Ascending aorta (tissue), 2 donors: ENCODE results near the gene DACH1. TPM values are rescaled to one million over a fixed set of nuclear protein-coding genes. Genes with fewer than 3 reads are reported as not detected.

ENCODE experiments used
- DNase-seq, 2 donors: peaks; one replicate each; pipeline ENCODE4 v3.0.0-alpha.2; 2019; ENCODE audit warnings: low spot score in 2 of 2
- H3K27ac ChIP-seq, 2 donors: fragments of 200-600 bp; sonication (generic); one replicate each; pipeline ENCODE4 v1.5.1; 2016 to 2017; ENCODE audit warnings: mild to moderate bottlenecking in 1 of 2
- H3K27me3 ChIP-seq: fragments of 200-600 bp; sonication (generic); one replicate; pipeline ENCODE4 v1.5.1; 2017
- H3K36me3 ChIP-seq, 2 donors: fragments of 200-600 bp; sonication (generic); one replicate each; pipeline ENCODE4 v1.5.1; 2016
- H3K4me1 ChIP-seq, 2 donors: fragments of 200-600 bp; sonication (generic); one replicate each; pipeline ENCODE4 v1.5.1; 2016 to 2017; ENCODE audit warnings: mild to moderate bottlenecking in 1 of 2
- H3K4me3 ChIP-seq, 2 donors: fragments of 200-600 bp; sonication (generic); one replicate each; pipeline ENCODE4 v1.5.1; 2016 to 2017; ENCODE audit warnings: mild to moderate bottlenecking in 1 of 2
- H3K9me3 ChIP-seq, 2 donors: fragments of 200-600 bp; sonication (generic); one replicate each; pipeline ENCODE4 v1.5.1; 2016
- CTCF ChIP-seq, 3 experiments: fragments of 200-600 bp in 2 of 3; fragments of 450-650 bp in 1 of 3; sonication (generic) in 2 of 3; IDR thresholded peaks; one replicate each; pipeline ENCODE4 v1.5.1; 2016 to 2019; ENCODE audit warnings: antibody characterized with exemption in 3 of 3, mild to moderate bottlenecking in 1 of 3, moderate library complexity in 1 of 3
- intact Hi-C: fragments of 100-400 bp; cut with DNase I; formaldehyde crosslinking; loops from one replicate; pipeline ENCODE4 v1.15.1; 2023
- total RNA-seq: library from RNA; depleted of rRNA; stranded (reverse); fragments of >200 nt; gene quantifications from one replicate; pipeline ENCODE4 v1.1.0, GENCODE V29; 2016

Gene DACH1
- total RNA-seq, 1 donor from 2014 or later: not detected

GRCh38 chr13:71799324-71799723 lies 67.7 kb downstream of the DACH1 start:
- H3K27ac ChIP-seq: no peak overlapping the region
- no peak for DNase-seq
- TF ChIP-seq CTCF (IDR thresholded peaks at IDR 0.05): no peak
- no peak overlapping the region for H3K4me3 ChIP-seq
- no peaks in the 10 kb centered on the region for H3K36me3 ChIP-seq
- H3K4me1 ChIP-seq: no peaks in the 10 kb centered on the region
- no peaks in the 10 kb centered on the region for H3K9me3 ChIP-seq
- no peaks in the 10 kb centered on the region for H3K27me3 ChIP-seq
- intact Hi-C loops: no loop called here

GRCh38 chr13:71798707-71799106 lies 68.3 kb downstream of the DACH1 start:
- no peaks in the 10 kb centered on the region for H3K4me1 ChIP-seq
- no peak overlapping the region for H3K4me3 ChIP-seq
- no peak overlapping the region for H3K27ac ChIP-seq
- intact Hi-C loops: no loop called here
- no peaks in the 10 kb centered on the region for H3K36me3 ChIP-seq
- H3K9me3 ChIP-seq: no peaks in the 10 kb centered on the region
- no peak for DNase-seq
- no peaks in the 10 kb centered on the region for H3K27me3 ChIP-seq
- TF ChIP-seq CTCF (IDR thresholded peaks at IDR 0.05): no peak

GRCh38 chr13:71797517-71797916 lies 69.5 kb downstream of the DACH1 start:
- intact Hi-C loops: no loop called here
- Histone ChIP-seq H3K4me3 (no peak overlapping the region), H3K36me3 (no peaks in the 10 kb centered on the region), H3K9me3 (no peaks in the 10 kb centered on the region), H3K27me3 (no peaks in the 10 kb centered on the region), H3K27ac (no peak overlapping the region), H3K4me1 (no peaks in the 10 kb centered on the region)
- no peak for DNase-seq
- no peak for TF ChIP-seq CTCF (IDR thresholded peaks at IDR 0.05)

GRCh38 chr13:71789693-71790329 lies 77.2 kb downstream of the DACH1 start:
- no peak for TF ChIP-seq CTCF (IDR thresholded peaks at IDR 0.05)
- intact Hi-C loops: no loop called here
- DNase-seq: no peak
- Histone ChIP-seq H3K27me3 (no peaks in the 10 kb centered on the region), H3K4me3 (no peak overlapping the region), H3K9me3 (no peaks in the 10 kb centered on the region), H3K36me3 (no peaks in the 10 kb centered on the region), H3K4me1 (no peaks in the 10 kb centered on the region), H3K27ac (no peak overlapping the region)

- Histone ChIP-seq H3K27me3 (no peaks in the 10 kb centered on the region), H3K36me3 (no peaks in the 10 kb centered on the region), H3K4me1 (no peaks in the 10 kb centered on the region), H3K9me3 (no peaks in the 10 kb centered on the region), H3K4me3 (no peak overlapping the region), H3K27ac (no peak overlapping the region)
- no peak for TF ChIP-seq CTCF (IDR thresholded peaks at IDR 0.05)
- intact Hi-C loops: no loop called here
- no peak for DNase-seq
Observed at GRCh38 chr13:71789037-71789436, 78.0 kb downstream of the DACH1 start.

- intact Hi-C loops: no loop called here
- H3K36me3 ChIP-seq: no peaks in the 10 kb centered on the region
- TF ChIP-seq CTCF (IDR thresholded peaks at IDR 0.05): no peak
- H3K27ac ChIP-seq: no peak overlapping the region
- no peaks in the 10 kb centered on the region for H3K9me3 ChIP-seq
- DNase-seq: no peak
- H3K4me1 ChIP-seq: no peaks in the 10 kb centered on the region
- H3K27me3 ChIP-seq: no peaks in the 10 kb centered on the region
- H3K4me3 ChIP-seq: no peak overlapping the region
Observed at GRCh38 chr13:71787414-71787813, 79.6 kb downstream of the DACH1 start.
